ENCODE measurements around the gene ASL. TPM values are rescaled to one million over a fixed set of nuclear protein-coding genes. Genes with fewer than 3 reads are reported as not detected.
A peak's percentile ranks its signal among the peaks of the same experiment; 100 is the strongest.

The ASL gene
- total and polyA plus RNA-seq, 10 of the 15 experiments (the other 5 are each of a cell fraction or from before 2014, with no cell fraction given) = 0.66 to 36.7 (median 28.8) TPM

DNA sequence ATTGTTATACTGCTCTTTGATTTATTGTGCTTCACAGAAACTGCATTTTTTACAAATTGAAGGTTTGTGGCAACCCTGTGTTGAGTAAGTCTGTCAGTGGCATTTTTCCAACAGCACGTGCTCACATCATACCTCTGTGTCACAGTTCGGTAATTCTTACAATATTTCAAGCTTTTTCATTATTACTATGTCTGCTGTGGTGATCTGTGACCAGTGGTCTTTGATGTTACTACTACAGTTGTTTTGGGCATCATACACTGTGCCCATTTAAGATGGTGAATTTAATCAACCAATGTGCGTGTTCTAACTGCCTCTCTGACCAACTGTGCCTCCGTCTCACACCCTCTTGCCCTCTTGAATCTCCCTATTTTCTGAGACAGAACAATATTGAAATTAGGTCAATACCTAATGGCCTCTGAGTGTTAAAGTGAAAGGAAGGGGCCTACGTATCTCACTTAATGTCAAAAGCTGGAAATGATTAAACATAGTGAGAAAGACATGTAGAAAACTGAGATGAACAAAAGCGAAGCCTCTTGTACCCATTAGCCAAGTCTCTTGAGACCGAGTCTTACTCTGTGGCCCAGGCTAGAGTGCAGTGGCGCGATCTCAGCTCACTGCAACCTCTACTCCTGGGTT is 20.2 kb upstream of the ASL start (continued):
- TF ChIP-seq, protein P1, sequence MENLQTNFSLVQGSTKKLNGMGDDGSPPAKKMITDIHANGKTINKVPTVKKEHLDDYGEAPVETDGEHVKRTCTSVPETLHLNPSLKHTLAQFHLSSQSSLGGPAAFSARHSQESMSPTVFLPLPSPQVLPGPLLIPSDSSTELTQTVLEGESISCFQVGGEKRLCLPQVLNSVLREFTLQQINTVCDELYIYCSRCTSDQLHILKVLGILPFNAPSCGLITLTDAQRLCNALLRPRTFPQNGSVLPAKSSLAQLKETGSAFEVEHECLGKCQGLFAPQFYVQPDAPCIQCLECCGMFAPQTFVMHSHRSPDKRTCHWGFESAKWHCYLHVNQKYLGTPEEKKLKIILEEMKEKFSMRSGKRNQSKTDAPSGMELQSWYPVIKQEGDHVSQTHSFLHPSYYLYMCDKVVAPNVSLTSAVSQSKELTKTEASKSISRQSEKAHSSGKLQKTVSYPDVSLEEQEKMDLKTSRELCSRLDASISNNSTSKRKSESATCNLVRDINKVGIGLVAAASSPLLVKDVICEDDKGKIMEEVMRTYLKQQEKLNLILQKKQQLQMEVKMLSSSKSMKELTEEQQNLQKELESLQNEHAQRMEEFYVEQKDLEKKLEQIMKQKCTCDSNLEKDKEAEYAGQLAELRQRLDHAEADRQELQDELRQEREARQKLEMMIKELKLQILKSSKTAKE (IDR thresholded peaks at IDR 0.05; ENCODE audit: low read depth, poor library complexity, severe bottlenecking) = peak; percentile 73
- TF ChIP-seq NR2F1 (conservative IDR thresholded peaks at IDR 0.05) (peak; percentile 76), MTA2 (IDR thresholded peaks at IDR 0.05; ENCODE audit: low read depth) (no peak; the same call in none of the 2 replicates), MEF2A (IDR thresholded peaks at IDR 0.05; ENCODE audit: insufficient read depth, low read depth, low read length) (no peak), CREB1 (IDR thresholded peaks at IDR 0.05; ENCODE audit: low read depth) (no peak)
- TF ChIP-seq, protein P2, sequence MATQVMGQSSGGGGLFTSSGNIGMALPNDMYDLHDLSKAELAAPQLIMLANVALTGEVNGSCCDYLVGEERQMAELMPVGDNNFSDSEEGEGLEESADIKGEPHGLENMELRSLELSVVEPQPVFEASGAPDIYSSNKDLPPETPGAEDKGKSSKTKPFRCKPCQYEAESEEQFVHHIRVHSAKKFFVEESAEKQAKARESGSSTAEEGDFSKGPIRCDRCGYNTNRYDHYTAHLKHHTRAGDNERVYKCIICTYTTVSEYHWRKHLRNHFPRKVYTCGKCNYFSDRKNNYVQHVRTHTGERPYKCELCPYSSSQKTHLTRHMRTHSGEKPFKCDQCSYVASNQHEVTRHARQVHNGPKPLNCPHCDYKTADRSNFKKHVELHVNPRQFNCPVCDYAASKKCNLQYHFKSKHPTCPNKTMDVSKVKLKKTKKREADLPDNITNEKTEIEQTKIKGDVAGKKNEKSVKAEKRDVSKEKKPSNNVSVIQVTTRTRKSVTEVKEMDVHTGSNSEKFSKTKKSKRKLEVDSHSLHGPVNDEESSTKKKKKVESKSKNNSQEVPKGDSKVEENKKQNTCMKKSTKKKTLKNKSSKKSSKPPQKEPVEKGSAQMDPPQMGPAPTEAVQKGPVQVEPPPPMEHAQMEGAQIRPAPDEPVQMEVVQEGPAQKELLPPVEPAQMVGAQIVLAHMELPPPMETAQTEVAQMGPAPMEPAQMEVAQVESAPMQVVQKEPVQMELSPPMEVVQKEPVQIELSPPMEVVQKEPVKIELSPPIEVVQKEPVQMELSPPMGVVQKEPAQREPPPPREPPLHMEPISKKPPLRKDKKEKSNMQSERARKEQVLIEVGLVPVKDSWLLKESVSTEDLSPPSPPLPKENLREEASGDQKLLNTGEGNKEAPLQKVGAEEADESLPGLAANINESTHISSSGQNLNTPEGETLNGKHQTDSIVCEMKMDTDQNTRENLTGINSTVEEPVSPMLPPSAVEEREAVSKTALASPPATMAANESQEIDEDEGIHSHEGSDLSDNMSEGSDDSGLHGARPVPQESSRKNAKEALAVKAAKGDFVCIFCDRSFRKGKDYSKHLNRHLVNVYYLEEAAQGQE (IDR thresholded peaks at IDR 0.05; ENCODE audit: low read depth, low read length) = no peak
- TF ChIP-seq, protein P3, sequence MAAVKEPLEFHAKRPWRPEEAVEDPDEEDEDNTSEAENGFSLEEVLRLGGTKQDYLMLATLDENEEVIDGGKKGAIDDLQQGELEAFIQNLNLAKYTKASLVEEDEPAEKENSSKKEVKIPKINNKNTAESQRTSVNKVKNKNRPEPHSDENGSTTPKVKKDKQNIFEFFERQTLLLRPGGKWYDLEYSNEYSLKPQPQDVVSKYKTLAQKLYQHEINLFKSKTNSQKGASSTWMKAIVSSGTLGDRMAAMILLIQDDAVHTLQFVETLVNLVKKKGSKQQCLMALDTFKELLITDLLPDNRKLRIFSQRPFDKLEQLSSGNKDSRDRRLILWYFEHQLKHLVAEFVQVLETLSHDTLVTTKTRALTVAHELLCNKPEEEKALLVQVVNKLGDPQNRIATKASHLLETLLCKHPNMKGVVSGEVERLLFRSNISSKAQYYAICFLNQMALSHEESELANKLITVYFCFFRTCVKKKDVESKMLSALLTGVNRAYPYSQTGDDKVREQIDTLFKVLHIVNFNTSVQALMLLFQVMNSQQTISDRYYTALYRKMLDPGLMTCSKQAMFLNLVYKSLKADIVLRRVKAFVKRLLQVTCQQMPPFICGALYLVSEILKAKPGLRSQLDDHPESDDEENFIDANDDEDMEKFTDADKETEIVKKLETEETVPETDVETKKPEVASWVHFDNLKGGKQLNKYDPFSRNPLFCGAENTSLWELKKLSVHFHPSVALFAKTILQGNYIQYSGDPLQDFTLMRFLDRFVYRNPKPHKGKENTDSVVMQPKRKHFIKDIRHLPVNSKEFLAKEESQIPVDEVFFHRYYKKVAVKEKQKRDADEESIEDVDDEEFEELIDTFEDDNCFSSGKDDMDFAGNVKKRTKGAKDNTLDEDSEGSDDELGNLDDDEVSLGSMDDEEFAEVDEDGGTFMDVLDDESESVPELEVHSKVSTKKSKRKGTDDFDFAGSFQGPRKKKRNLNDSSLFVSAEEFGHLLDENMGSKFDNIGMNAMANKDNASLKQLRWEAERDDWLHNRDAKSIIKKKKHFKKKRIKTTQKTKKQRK (IDR thresholded peaks at IDR 0.05; ENCODE audit: low read depth, low read length) = no peak

Data from GM12878 (cell line).